Naive thymus-derived CD8-positive, alpha-beta T cell (primary cell): Measurements from ENCODE around the gene ACSL6. TPM values are rescaled to one million over a fixed set of nuclear protein-coding genes. Genes with fewer than 3 reads are reported as not detected.

ENCODE experiments used
- ATAC-seq, 2 donors: fragments of 150-1000 bp; cut with Tn5 transposase in 1 of 2; sonication (Bioruptor Pico), chemical (Tn5 transposase) in 1 of 2; 1 replicate in 1 of 2; 2 replicates in 1 of 2; pipeline ENCODE4 v1.10.0; 2021; ENCODE audit warnings: mild to moderate bottlenecking in 2 of 2, moderate library complexity in 2 of 2
- POLR2A ChIA-PET: fragments of 350-600 bp; sonication (Branson Sonifier 250); formaldehyde crosslinking; loops from one replicate; lab custom pipeline; 2021; ENCODE audit warnings: antibody characterized with exemption; lab: Charles Lee
- DNase-seq, 10 donors: peaks; one replicate each; pipeline versions ENCODE4 v3.0.0 to v3.0.0-alpha.2; 2020 to 2022
- H3K27ac Mint-ChIP-seq, 10 donors: one replicate each; pipeline ENCODE4 v1.8.0; 2020 to 2022; ENCODE audit warnings: mild to moderate bottlenecking in 10 of 10, mixed read lengths in 10 of 10, moderate library complexity in 4 of 10, inconsistent platforms in 1 of 10
- H3K27me3 Mint-ChIP-seq, 5 donors: one replicate each; pipeline ENCODE4 v1.8.0; 2021 to 2022; ENCODE audit warnings: mixed read lengths in 5 of 5
- H3K36me3 Mint-ChIP-seq, 3 donors: one replicate each; pipeline ENCODE4 v1.8.0; 2020 to 2022; ENCODE audit warnings: mixed read lengths in 3 of 3, mild to moderate bottlenecking in 2 of 3, inconsistent platforms in 1 of 3
- H3K4me1 Mint-ChIP-seq, 4 donors: one replicate each; pipeline ENCODE4 v1.8.0; 2021 to 2022; ENCODE audit warnings: mixed read lengths in 4 of 4
- H3K4me3 Mint-ChIP-seq, 10 donors: one replicate each; pipeline ENCODE4 v1.8.0; 2020 to 2022; ENCODE audit warnings: mild to moderate bottlenecking in 10 of 10, mixed read lengths in 10 of 10, moderate library complexity in 6 of 10, inconsistent platforms in 1 of 10
- H3K9me3 Mint-ChIP-seq, 9 donors: one replicate each; pipeline ENCODE4 v1.8.0; 2020 to 2022; ENCODE audit warnings: mixed read lengths in 9 of 9, mild to moderate bottlenecking in 3 of 9, inconsistent platforms in 1 of 9, moderate library complexity in 1 of 9
- polyA plus RNA-seq, 3 donors: library from polyadenylated mRNA; unstranded; fragments of 300-500 nt; fragmentation: Illumina TruSeq; gene quantifications; one replicate each; pipeline ENCODE4 v1.2.3, GENCODE V29; 2021
- total RNA-seq, 8 experiments: library from RNA in 2 of 8; stranded (reverse) in 2 of 8; gene quantifications; one replicate each; pipeline ENCODE4 v1.2.3 and lab custom pipeline; 2021 to 2026

The ACSL6 gene
- total and polyA plus RNA-seq, 5 experiments from 2014 or later = 11.4 to 41.8 (median 16.5) TPM

DNA sequence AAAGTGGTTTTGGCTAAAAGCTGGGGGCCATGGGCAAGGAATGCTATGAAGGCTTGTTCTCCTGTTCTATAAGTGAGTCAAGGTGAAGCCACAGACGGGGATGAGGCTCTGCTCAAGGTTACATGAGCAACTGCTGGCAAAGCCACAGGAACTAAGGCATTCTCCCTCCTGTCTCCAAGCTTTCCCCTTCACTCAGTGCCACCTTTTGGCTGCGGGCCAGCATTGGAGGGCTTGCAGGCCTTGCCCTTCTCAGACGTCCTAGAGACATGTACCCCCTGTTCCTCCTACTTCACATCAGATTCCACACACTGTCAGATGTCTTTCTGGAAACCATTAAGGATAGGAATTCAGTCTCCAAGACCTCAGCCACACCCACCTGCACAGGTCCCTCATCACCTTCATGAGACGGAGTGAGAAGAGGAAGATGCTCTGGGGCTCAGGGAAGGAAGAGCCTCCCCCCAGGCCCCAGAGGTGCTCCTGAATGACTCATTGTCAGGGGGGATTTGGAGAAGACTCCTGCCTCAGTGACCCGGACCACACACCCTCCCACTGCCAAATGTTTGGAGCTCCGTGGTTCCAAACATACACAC lies 45.5 kb downstream of the ACSL6 start:
- peak overlapping the region in 1 of 10 donors; percentile 19 for H3K27ac Mint-ChIP-seq
- H3K27me3 Mint-ChIP-seq = no peaks in the 10 kb centered on the region
- no peak overlapping the region for H3K4me3 Mint-ChIP-seq
- peaks cover 4 to 82% (median 43%) of the 10 kb centered on the region in 3 donors for H3K36me3 Mint-ChIP-seq
- DNase-seq (no peak), ATAC-seq (no peak)
- peaks cover 2 to 9% (median 7%) of the 10 kb centered on the region in 4 donors for H3K4me1 Mint-ChIP-seq
- no peaks in the 10 kb centered on the region for H3K9me3 Mint-ChIP-seq
- POLR2A ChIA-PET = no interaction called here

DNA sequence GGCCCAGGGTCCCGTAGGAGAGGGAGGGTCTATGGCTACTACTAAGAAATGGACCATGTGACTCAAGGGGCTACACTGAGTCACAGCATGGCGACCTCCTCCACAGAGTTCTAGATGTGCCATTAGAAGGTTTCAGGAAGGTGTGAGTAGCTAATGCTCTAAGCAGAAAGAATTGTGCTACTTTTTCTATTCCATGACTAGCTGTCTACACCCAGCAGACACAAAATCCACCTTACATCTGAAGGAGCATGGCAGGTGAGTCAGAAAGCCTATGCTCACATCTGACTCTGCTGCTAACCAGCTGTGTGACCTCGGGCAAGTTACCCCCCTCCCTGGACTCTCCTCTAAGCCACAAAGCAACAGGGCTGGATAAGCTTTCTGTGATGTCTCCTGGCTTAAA lies 51.6 kb downstream of the ACSL6 start:
- H3K27ac Mint-ChIP-seq = peak overlapping the region in 1 of 10 donors; percentile 57
- DNase-seq = no peak
- H3K27me3 Mint-ChIP-seq = no peaks in the 10 kb centered on the region
- POLR2A ChIA-PET = no interaction called here
- peaks cover 4 to 73% (median 51%) of the 10 kb centered on the region in 3 donors for H3K36me3 Mint-ChIP-seq
- no peak for ATAC-seq
- H3K9me3 Mint-ChIP-seq = no peaks in the 10 kb centered on the region
- H3K4me3 Mint-ChIP-seq = no peak overlapping the region
- H3K4me1 Mint-ChIP-seq = peaks cover 0 to 6% (median 0%) of the 10 kb centered on the region in 4 donors

DNA sequence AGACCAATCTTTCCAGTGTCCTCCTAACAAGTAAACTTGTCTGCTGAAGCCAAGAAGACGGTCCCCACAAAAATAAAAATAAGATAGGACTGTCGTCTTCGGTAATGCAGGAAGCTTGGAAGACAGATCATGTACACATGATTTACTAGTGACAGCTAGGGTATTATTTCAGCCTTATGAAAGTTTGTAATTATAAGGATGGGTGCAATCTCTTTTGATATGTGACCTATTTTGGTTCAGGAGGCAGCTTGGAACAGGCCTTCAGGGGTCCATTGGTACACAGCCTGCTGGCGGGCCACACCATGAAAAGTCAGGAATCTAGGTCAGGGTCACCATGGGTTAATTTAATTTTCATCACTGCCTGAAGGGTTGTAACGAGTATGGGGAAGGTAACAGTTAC lies 52.3 kb downstream of the ACSL6 start:
- no peak for DNase-seq
- no peak for ATAC-seq
- no peaks in the 10 kb centered on the region for H3K9me3 Mint-ChIP-seq
- H3K4me1 Mint-ChIP-seq = peaks cover 0 to 10% (median 0%) of the 10 kb centered on the region in 4 donors
- no peak overlapping the region for H3K27ac Mint-ChIP-seq
- H3K36me3 Mint-ChIP-seq = peaks cover 12 to 74% (median 53%) of the 10 kb centered on the region in 3 donors
- H3K4me3 Mint-ChIP-seq = no peak overlapping the region
- H3K27me3 Mint-ChIP-seq = no peaks in the 10 kb centered on the region
- POLR2A ChIA-PET = no interaction called here

DNA sequence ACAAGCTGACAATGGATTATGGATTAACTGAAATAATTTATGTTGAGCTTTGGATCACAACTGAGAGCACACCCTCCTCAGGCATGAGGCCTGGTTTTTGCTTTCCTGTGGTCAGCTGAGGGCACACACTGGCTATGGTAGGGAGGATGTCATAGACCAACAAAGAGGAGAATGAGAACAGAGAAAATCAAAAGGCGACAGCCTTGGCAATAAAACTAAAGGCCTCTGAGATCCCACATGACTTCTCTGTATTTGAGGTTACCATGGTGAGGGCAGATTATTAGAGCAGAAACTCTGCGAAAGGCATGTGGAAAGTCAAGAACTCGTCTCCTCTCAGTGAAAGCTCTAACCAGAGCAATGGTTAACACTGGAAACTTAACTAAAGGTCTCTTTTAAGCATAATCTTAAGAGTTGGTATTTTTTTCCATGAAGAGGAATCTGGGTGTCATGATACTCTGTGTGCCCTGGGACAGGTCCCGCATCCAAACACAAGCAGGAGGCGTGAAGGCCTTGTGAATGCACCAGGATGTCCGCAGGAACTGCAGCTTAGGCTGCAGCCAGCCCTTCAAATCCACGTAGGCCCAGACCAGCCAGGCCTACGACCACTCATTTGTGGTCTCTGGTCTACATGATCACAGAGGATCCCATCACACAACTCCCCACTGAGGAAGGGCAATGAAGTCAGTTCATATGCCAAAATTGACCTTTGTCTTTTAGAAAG lies 53.6 kb downstream of the ACSL6 start:
- peaks cover 13 to 74% (median 51%) of the 10 kb centered on the region in 3 donors for H3K36me3 Mint-ChIP-seq
- no peak overlapping the region for H3K4me3 Mint-ChIP-seq
- H3K27ac Mint-ChIP-seq = peak overlapping the region in 1 of 10 donors; percentile 39

DNA sequence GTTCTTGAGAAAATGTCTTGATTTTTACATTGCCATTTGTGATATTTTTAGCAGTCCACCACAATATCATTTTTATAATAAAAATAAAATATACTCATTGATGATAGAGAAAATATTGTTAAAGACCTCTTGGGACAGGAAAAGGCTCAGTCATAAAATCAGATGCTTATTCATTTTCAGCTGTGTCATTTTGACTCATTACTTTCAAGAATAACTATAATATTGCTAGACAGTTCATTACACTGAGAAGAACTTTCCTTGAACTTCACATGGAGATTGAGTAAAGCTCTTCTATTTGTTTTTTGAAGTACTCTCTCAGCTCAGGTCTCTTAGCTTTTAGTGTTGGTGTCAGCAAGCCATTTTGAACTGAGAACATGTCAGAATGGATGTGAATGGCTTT lies 57.5 kb downstream of the ACSL6 start:
- no peak for DNase-seq
- ATAC-seq = no peak
- Mint-ChIP-seq H3K27me3 (no peaks in the 10 kb centered on the region), H3K4me1 (peaks cover 0 to 8% (median 0%) of the 10 kb centered on the region in 4 donors), H3K27ac (no peak overlapping the region), H3K36me3 (peaks cover 13 to 60% (median 37%) of the 10 kb centered on the region in 3 donors), H3K4me3 (no peak overlapping the region), H3K9me3 (no peaks in the 10 kb centered on the region)
- POLR2A ChIA-PET = no interaction called here

More for the DNA sequence above, 53.6 kb downstream of the ACSL6 start:
- POLR2A ChIA-PET = no interaction called here
- Mint-ChIP-seq H3K27me3 (no peaks in the 10 kb centered on the region), H3K4me1 (peaks cover 0 to 8% (median 0%) of the 10 kb centered on the region in 4 donors), H3K9me3 (no peaks in the 10 kb centered on the region)
- DNase-seq (no peak), ATAC-seq (no peak)

DNA sequence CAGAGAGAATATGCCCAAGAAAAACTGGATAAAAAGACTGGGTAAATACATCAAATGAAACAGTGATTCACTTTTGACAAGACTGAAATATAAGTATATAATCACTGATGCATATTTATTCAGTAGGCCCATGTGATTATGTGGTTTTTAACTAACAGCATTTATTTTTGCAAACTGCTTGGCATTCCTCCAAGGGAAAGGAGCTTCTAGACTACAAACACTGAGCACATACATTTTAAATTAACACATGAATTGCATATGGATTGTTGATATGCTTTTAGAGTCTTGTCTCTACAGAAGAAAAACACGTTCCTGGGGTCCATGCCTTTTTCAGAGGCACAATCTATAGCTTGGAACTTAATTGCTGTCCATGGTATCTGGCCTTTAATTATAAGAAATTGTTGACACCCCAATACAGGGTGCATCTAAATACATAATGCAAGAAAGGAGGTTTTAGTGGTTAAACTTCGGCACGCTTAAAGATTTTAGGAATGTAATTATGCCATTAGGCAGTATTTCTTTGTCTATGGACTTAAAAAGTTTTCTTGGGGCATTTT lies 59.1 kb downstream of the ACSL6 start:
- no peaks in the 10 kb centered on the region for H3K27me3 Mint-ChIP-seq
- DNase-seq = no peak
- H3K9me3 Mint-ChIP-seq = no peaks in the 10 kb centered on the region
- peaks cover 9 to 49% (median 29%) of the 10 kb centered on the region in 3 donors for H3K36me3 Mint-ChIP-seq
- no peak for ATAC-seq
- POLR2A ChIA-PET = no interaction called here
- H3K4me3 Mint-ChIP-seq = no peak overlapping the region
- no peak overlapping the region for H3K27ac Mint-ChIP-seq
- H3K4me1 Mint-ChIP-seq = peaks cover 0 to 4% (median 0%) of the 10 kb centered on the region in 4 donors

DNA sequence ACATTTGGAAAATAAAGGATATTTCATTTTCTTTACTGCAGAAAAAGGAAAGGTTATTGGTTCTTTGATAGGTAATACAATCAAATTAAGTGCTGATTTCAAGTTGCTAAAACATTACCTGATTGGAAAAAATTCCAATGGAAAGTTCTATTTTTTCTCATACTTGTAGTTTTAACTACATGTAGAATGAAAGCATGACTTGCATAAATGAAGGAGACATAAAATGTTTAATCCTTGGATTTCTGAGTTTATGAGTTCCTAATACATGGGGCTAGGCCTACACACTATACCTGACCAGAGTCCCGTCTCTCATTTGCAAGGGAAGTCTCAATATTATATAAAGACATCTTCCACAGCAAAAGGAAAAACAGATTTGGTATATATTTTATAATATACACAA lies 60.8 kb downstream of the ACSL6 start:
- Mint-ChIP-seq H3K4me1 (peaks cover 0 to 4% (median 0%) of the 10 kb centered on the region in 4 donors), H3K4me3 (no peak overlapping the region), H3K27ac (no peak overlapping the region), H3K27me3 (no peaks in the 10 kb centered on the region), H3K36me3 (peaks cover 9 to 40% (median 28%) of the 10 kb centered on the region in 3 donors), H3K9me3 (no peaks in the 10 kb centered on the region)
- POLR2A ChIA-PET = no interaction called here
- ATAC-seq = no peak
- DNase-seq = no peak

DNA sequence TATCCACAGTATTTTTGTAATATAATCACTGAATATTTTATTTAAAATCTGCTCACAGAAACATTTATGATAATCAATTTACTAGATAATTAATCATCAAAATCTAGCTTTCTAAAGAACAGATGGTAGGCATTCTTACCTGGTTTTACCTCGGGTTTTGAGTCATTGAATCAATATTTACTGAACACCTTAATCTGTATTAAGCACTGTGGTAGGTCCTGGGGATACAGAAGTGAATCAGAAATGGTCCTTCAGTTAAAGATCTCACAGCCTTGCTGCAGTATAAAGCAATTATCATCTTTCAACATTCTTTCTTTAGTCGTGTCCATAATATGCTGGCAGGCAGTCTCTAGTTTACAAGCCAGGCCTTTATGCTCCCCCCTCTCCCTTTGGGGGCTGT lies 64.0 kb downstream of the ACSL6 start:
- Mint-ChIP-seq H3K27me3 (no peaks in the 10 kb centered on the region), H3K36me3 (peaks cover 0 to 12% (median 7%) of the 10 kb centered on the region in 3 donors), H3K9me3 (no peaks in the 10 kb centered on the region), H3K27ac (no peak overlapping the region), H3K4me3 (no peak overlapping the region), H3K4me1 (peaks cover 0 to 2% (median 0%) of the 10 kb centered on the region in 4 donors)
- ATAC-seq = no peak
- POLR2A ChIA-PET = interaction anchor here (0.6 kb wide), 1 partner anchor 469 kb away, joined by 3 read pairs; no protein-coding TSS in a partner anchor
- DNase-seq = no peak

DNA sequence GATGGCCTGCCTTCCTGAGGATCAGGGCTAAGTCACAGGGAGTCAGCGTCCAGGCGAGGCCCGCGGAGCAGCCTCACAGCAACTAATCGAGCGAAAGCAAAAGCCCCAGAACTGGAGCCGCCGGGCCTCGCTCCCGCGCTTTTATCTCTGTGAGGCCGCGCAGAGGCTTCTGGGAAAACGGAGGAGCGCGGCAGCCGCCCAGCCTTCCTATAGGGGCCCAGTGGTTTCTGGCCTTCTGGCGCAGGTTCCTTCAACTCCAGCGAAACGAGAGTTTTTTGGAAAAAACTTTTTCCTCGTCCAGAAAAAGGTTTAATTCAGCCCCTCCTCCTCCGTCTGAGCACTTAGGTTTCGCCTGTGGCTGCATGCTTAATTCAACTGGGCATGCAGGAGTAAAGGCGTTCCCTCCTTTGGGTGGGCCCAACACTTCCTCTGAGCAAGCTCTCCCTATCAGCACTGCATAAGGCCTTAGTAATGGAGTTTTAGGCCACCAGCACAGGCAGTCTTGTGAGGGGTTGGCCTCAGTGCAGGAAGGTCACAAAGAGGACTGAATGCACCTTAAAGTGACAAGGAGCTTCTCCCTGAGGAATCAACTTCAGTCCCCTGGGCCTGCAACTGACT lies 65.8 kb downstream of the ACSL6 start, which contains the start of gene MEIKIN:
Gene MEIKIN (minus strand): TSS at position 113 of the 618 bp plus-strand sequence. CDS start 158 bp downstream, outside the sequence.
- H3K27ac Mint-ChIP-seq = no peak within 1 kb of the TSS
- peaks cover 0 to 2% (median 0%) of the 10 kb centered on the region in 4 donors for H3K4me1 Mint-ChIP-seq
- H3K9me3 Mint-ChIP-seq = no peaks in the 10 kb centered on the region
- H3K27me3 Mint-ChIP-seq = no peaks in the 10 kb centered on the region
- POLR2A ChIA-PET = interaction anchor here (0.6 kb wide), 1 partner anchor 36 kb away, joined by 3 read pairs; no protein-coding TSS in a partner anchor
- DNase-seq = no peak
- H3K36me3 Mint-ChIP-seq = peaks cover 4 to 9% (median 8%) of the 10 kb centered on the region in 3 donors
- no peak within 1 kb of the TSS for H3K4me3 Mint-ChIP-seq
- no peak for ATAC-seq

DNA sequence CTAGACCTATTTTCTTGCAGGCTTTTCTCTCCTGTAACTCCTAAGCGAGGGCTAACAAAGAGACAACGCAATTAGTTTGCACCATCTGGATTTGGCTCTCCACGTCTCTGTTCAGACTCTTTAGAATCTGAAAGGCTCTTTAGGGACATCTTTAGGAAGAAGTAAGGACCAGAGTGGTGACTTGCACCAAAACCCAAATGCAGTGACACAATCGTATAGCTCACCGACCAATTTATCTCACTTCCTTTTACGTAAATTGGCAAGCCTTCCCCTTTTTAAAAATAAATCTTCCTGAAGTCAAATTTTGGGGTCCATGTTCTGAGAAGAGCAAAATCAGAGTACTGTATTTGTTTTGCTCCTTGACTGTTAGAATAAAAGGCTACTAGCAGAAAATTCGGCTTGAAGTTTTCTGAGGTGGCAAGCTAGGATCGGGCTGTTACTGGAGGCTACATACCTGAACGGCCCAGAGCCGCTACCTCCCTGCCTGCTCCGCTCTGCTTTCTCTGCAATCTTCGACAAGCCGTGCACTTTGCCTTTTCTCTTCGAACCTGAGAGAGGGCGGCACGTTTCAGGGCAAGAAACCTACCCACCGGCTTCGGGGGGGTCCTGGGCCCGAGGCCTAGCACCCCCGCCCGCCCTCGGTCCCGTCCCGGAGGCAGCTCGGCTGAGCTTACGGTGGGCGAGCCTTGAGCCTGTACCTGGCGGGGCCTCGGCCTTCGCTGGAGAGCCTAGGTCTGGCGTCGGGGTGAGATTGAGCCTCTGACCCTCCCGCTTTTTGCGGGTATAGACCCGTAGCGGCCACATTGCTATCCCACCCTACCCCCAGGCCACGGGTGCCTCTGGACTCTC lies 66.5 kb downstream of the ACSL6 start:
- Mint-ChIP-seq H3K4me1 (peaks cover 0 to 2% (median 0%) of the 10 kb centered on the region in 4 donors), H3K9me3 (no peaks in the 10 kb centered on the region), H3K27ac (no peak overlapping the region), H3K36me3 (peaks cover 4 to 9% (median 6%) of the 10 kb centered on the region in 3 donors), H3K4me3 (no peak overlapping the region), H3K27me3 (no peaks in the 10 kb centered on the region)
- POLR2A ChIA-PET = interaction anchor here (0.6 kb wide), 1 partner anchor 375 kb away, joined by 6 read pairs; no protein-coding TSS in a partner anchor
- ATAC-seq (no peak), DNase-seq (no peak)

DNA sequence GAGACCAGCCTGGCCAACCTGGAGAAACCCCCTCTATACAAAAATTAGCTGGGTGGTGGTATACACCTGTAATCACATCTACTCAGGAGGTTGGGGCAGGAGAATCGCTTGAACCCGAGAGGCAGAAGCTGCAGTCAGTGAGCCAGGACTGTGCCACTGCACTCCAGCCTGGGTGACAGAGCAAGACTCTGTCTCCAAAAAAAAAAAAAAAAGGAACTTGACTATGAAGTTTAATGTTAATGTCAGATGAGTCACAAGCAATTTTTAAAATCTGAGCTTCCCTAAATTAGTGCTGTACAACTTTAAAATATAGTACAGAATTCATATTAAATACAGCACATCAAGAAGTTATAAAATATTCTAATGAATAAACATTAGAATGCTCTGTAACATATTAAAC lies 67.5 kb downstream of the ACSL6 start:
- POLR2A ChIA-PET = interaction anchor here (0.6 kb wide), 1 partner anchor 328 kb away, joined by 3 read pairs; no protein-coding TSS in a partner anchor
- ATAC-seq = no peak
- Mint-ChIP-seq H3K27me3 (no peaks in the 10 kb centered on the region), H3K36me3 (peaks cover under 1 to 9% (median 6%) of the 10 kb centered on the region in 3 donors), H3K9me3 (no peaks in the 10 kb centered on the region), H3K27ac (no peak overlapping the region), H3K4me1 (peaks cover 0 to 2% (median 0%) of the 10 kb centered on the region in 4 donors), H3K4me3 (no peak overlapping the region)
- no peak for DNase-seq

DNA sequence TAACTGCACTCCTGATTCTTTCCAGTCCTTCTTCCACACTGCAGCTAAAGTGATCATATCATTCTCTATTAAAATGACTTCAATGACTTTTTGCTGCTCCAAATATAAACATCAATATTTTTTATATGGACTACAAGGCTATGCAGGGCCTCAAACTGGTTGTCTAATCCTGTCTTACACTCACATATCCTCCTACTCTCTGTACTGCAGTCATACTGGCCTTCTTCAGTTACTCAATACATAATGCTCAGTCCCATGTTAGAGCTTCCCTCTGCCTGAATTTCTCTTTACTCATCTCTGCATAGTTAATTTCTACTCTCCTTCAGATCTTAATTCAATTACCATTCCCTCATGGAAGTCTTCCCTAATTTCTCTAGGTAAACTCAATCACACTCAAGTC lies 69.4 kb downstream of the ACSL6 start:
- ATAC-seq = no peak
- POLR2A ChIA-PET = no interaction called here
- no peaks in the 10 kb centered on the region for H3K27me3 Mint-ChIP-seq

More for the DNA sequence above, 69.4 kb downstream of the ACSL6 start:
- DNase-seq = no peak
- Mint-ChIP-seq H3K4me1 (peaks cover 0 to 2% (median 0%) of the 10 kb centered on the region in 4 donors), H3K4me3 (no peak overlapping the region), H3K27ac (peak overlapping the region in 1 of 10 donors; percentile 2), H3K9me3 (no peaks in the 10 kb centered on the region), H3K36me3 (peaks cover 0 to 9% (median 5%) of the 10 kb centered on the region in 3 donors)
